Activated CD8-positive, alpha-beta memory T cell treated with anti-CD3 and anti-CD28 coated beads for 48 hours (primary cell): Measurements from ENCODE around the gene NEURL3.

ENCODE experiments used
- DNase-seq, 3 experiments: peaks; one replicate each; pipeline ENCODE4 v3.0.0-alpha.2; 2020; ENCODE audit warnings: low read depth in 2 of 3, low spot score in 2 of 3

Gene NEURL3

GRCh38 chr2:96528006-96528699 is 23.0 kb upstream of the NEURL3 start:
- DNase-seq, result peak in 1 of 3 experiments; percentile 42

- peak in 2 of 3 experiments; percentile 54 to 56 for DNase-seq
Measured at GRCh38 chr2:96527286-96528005, 22.3 kb upstream of the NEURL3 start.

GRCh38 chr2:96526615-96527285 is 21.6 kb upstream of the NEURL3 start:
- no peak for DNase-seq

GRCh38 chr2:96526101-96526591 is 21.0 kb upstream of the NEURL3 start:
- DNase-seq, result no peak

DNA sequence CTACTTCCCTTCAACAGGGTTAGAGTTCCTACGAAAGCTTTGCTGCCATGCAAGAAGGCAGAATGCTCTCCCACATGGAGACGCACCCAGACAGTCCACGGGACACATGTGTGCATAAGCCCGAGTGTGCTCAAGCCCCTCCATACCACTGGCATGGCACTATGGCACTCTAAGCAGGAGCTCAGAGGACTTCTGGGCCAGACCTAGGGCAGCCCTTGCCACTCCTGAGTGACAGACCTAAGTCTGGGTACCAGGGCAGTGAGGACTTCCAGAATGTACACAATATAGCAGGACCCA is 20.0 kb upstream of the NEURL3 start:
- DNase-seq, result no peak

- DNase-seq, result no peak
Measured at GRCh38 chr2:96524482-96525210, 19.5 kb upstream of the NEURL3 start.

- no peak for DNase-seq
Measured at GRCh38 chr2:96523659-96524481, 18.7 kb upstream of the NEURL3 start.

DNA sequence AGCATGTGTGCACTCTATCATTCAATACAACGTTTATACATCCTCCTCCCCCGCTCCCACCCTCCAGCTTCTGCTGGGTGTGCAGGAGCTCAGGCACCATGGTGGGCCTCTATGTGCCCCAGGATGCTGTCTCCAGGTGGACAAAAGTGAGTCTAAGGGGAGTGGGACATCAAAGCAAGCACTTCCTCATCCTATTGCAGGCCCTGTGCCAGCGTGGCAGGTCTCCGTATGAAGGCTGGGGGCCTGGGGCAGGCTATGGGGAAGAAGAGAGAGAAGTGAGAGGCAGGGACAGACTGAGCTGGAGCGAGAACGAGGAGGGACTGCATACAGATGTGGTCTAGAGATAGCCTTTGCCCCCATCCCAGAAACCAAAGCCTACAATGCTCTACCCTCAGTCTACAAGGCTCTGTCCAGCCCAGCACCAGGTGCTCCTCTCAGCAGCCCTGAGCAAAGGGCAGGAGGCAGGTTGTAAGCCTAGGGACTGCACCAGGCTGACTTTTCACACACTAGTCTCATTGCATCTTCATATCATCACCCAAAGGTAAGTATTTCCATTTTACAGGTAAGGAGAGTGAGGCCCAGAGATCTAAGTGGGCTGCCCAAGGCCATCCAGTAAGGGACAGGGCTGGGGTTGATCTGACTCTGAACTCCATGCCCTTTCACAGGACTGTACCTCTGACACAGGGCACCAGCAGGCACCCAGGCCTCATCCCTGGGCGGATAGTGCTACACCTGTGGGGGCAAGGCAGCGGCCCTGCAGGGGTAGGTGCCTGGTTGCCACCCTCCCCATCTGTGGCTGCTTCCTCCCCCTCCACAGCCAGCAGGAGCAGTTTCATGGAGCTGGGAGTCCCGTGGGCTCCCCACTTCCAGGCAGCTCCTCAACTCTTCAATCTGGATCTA is 17.4 kb upstream of the NEURL3 start:
- DNase-seq, result no peak

DNA sequence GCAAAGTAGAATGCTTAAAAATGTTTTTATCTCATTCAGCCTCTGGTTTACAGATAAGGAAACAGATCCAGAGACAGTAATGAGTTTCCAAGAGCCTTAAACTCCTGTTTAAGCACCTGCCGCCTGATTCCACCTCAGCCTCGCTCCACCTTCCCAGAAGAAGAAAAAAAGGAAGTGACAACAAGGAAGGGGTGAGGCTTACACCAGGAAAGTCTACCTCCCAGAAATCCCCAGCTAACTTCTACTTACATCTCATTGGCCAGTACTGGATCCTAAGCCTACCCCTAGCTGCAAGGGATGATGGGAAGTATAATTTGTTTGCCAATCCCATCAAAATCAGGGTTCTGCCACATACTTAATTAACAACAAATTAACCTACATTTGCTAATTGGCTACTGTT is 16.1 kb upstream of the NEURL3 start:
- no peak for DNase-seq

DNA sequence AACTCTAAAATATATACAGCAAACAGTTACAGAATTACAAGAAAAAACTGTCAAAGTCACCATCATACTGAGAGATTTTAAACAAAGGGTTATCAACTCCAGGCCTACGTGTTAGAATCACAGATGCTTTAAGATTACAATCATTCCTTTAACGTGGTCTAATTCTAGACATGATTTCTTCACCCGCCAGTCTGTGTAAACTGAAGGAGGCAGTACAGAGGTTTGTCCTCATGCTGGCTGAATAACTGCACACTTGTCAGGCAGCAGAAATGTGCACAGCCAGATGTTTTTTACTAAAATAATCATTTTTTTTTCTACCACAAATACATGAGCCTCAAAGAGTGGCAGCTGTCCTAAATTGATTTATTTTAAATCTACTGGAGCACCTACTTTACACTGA is 15.5 kb upstream of the NEURL3 start:
- DNase-seq, result no peak

- DNase-seq, result no peak
Measured at GRCh38 chr2:96520231-96520630, 15.1 kb upstream of the NEURL3 start.

GRCh38 chr2:96517079-96517478 is 11.9 kb upstream of the NEURL3 start:
- DNase-seq, result no peak

DNA sequence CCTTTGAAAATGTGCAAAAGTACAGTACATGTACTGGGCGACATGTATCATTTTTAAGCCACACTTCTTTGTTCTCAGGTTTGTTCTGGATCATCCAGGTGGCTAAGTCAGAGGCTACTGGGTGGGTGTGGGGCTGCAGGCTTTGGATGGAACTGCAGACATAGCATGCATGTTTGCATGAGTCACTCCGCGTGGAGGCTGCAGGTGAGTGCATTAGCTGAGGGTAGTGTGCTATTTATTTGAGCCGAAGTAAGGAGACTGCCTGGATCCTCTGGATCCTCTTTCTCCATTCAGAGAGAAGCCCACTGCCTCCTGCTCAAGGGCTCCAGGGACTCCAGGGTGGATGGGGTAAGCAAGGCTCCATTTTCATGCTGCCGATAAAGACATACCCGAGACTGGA is 9.4 kb upstream of the NEURL3 start:
- no peak for DNase-seq

GRCh38 chr2:96512341-96512740 is 7.2 kb upstream of the NEURL3 start:
- DNase-seq, result no peak

GRCh38 chr2:96511851-96512250 is 6.7 kb upstream of the NEURL3 start:
- no peak for DNase-seq

DNA sequence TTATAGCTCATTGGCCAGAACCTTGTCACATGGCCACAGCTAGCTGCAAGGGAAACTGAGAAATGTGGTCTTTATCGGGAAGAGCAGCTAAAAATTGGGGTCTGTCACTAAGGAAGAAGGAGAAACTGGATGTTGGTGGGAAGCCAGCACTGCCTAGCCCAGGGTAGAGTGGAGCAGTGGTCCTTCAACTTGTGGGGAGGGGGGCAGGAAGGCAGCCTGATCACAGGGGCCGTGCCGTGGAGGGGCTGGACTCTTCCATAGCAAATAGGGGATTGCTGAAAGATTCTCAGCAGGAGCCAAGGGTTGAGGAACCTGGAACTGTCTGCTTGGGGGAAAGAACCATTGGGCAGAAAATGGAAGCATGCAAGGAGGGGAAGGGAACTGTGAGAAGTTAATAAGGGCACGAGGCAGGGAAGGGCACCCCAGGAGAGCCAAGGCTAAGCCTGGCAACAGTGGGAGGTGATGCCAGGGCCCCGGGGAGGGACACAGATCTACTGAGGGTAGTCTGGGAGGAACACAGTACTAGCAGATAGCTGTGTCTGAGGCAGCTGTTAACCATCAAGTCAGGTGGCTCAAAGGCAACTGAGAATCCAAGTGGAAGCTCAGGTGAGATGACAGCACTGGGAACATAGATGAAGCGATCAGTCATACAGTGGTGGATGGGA is 5.9 kb upstream of the NEURL3 start:
- DNase-seq, result no peak

DNA sequence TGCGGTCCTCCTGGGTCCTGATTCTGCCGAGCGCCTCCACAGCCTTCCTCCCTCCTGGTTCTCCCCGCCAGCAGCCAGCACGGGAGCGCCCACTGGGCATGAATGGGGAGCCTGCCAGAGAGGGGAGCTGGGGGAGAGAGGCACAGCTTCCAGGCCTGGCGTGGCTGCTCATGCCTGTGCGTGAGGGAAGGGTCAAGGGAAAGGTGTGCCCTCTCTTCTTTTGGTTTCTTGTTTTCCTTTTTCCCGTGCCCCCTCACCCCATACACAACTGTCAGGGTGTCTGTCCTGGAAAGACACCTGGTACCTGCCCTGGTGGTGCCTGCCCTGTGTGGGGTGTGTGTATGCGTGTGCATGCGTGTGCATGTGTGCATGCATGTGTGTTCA is 4.7 kb upstream of the NEURL3 start:
- no peak for DNase-seq

DNA sequence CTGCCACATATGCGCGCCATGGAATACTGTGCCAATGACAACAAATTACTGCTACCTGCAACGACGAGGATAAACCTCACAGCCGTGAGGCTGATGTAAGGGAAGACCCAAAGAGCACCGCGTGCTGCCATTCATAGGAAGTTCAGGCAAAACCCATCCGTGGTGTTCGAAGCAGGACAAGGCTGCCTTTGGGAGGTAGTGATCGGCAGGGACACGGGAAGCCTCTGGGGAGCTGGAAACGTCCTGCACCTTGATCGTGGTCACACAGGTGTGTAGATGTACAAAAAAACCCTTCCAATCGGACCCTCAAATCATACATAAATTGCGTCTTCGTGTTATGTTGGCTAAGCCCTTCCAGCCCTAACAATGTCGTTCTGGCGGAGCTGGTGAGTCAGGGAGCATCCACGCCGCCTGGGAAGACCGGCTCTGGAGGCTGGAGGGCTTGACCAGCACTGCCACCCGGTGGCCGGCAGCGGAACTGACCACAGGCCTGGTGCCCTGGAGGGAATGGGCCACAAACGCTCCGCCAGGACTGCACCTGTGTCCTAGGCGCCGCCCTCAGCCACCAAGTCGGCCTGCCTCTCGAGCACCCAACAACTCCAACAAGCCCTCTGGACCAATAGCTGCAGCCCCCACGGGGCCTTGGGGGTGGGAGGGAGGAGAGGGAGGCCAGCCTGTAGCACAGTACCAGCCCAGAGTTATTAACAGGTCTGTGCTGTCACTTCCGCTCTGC is 4.1 kb upstream of the NEURL3 start:
- peak in 1 of 3 experiments; percentile 45 for DNase-seq
